GM21515 (cell line): ENCODE data around the gene TOR1AIP2.
"Not testable (repeated sequence)": the region's sequence is repeated elsewhere in the genome, so short reads cannot be mapped to it uniquely, and the experiment has no call there.

Experiments
- ATAC-seq: cut with Tn5 transposase; IDR thresholded peaks from one replicate; pipeline ENCODE4 v1.9.1; 2021; ENCODE audit not compliant: unreplicated experiment

The TOR1AIP2 gene

GRCh38 chr1:179808503-179808902, 69.1 kb downstream of the TOR1AIP2 start:
- no peak for ATAC-seq

DNA sequence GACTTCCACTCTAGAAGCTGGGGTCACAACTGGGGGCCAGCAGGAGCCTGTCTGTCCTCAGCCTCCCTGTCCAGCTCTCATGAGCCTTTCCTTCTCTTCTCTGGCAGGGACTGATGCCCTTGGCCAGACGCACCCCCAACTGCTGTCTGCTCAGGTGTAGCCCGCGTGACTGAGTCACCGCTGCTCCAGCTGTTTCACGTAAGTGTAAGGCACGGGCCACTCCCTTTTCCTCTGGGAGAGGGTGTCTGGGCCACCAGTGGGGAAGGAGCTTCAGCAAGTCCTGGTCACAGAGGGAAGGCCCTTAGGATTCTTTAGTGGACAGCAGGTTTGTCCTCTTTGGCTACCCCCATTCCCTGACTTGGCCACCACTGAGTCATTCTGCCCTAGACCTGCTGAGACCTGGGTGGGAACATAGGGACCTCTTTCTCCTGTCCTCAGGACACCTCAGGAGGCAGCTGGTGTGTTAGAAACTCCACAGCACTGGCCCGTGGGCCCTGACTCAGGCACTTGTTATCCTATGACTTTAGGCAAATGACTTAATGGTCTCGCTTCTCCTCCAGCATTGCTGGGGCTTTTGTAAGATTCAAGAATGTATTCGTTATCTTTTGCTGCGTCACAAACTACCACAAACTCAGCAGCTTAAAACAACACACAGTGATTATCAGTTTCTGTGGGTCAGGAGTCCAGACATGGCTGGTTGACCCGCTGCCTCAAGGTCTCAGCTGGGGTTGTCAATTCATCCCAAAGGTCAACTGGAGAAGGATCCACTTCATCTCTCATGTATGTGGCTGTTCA, 69.7 kb downstream of the TOR1AIP2 start:
- no peak for ATAC-seq

- ATAC-seq = no peak
Measured at GRCh38 chr1:179807291-179807690, 70.3 kb downstream of the TOR1AIP2 start.

- no peak for ATAC-seq
Measured at GRCh38 chr1:179806333-179806732, 71.3 kb downstream of the TOR1AIP2 start.

GRCh38 chr1:179805291-179806195, 72.1 kb downstream of the TOR1AIP2 start:
- ATAC-seq = no peak

- ATAC-seq = not testable (repeated sequence)
Measured at GRCh38 chr1:179804417-179804816, 73.2 kb downstream of the TOR1AIP2 start.

DNA sequence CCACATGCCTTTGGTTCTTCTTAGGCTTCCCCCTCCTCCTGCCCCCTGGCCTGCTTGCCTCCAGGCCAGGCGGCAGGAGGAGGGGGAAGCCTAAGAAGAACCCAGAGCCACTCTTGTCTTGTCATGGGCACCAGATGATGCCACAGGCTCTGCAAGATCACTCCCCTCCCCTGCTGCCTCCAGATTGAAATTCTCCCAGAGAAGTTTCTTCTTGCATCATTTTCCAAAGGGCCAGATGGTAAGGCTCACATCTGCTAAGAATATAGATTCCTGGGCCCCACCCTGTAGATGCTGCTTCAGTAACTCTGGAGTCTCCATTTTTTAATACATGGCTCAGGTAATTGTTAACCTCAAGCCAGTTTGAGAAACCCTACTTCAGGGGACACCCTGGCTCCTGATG, 73.7 kb downstream of the TOR1AIP2 start:
- no peak for ATAC-seq

- ATAC-seq = no peak
Measured at GRCh38 chr1:179803104-179803503, 74.5 kb downstream of the TOR1AIP2 start.

- ATAC-seq = no peak
Measured at GRCh38 chr1:179800481-179800880, 77.1 kb downstream of the TOR1AIP2 start.

DNA sequence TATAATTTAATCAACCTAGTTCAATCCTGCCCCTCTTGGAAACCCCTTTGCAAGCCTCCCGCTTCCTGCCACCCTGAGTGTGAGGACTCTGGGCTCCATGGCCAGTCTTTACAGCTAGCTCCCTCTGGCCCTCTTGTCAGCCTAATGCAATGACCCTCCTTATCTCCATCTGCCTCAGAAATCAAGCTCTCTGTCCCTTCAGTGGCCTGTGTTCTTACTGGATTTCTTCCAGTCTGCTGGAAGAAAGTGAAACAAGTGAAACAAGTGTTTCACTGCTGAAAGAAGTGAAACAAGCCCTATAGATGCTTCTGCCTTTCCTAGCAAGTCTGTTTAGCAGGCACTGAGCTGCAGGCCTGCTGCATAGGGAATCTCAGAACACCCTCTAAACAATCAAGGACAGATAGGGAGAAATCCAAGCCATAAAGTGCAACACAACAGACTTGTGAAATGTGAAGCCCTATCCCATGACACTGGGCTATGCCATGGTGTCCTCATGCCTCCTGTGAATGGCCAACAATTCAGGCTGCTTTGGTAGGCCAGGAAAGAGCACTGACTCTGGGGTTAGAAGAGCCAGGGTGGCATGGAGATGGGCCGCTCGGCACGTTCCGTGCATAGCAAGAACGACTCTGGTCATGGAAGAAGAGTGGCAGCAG, 78.6 kb downstream of the TOR1AIP2 start:
- ATAC-seq = no peak

DNA sequence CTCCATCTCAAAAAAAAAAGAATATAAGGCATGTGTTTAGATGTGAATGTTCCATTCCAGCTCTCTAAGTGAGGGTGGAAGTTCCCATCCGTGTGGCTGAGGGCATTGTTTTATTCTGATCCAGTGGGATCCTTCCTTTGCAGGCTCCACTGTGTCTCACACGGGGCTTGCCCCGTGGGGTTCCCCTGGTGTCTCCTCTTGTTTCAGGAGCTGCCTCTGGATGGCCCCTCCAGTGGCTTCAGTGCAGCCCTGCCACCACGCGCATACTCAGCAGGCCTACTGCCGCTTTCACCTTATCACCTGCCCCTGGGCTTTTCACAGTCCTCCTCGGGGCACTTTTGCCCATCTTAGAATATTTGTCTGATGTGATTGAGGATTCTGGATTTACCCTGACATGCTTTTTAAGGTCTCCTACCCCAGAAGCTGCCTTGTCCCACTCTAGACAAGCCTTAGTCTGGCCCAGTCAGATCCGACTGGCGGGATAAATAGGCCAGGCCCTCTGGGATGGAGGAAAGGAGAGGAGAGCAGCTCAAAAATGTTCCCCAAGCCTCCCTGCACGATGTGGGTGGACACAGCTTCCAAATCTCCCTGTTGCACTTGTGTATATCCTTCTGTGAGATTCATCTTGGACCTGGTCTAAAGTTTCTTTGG, 79.3 kb downstream of the TOR1AIP2 start:
- no peak for ATAC-seq

- no peak for ATAC-seq
Measured at GRCh38 chr1:179794669-179795068, 82.9 kb downstream of the TOR1AIP2 start.

DNA sequence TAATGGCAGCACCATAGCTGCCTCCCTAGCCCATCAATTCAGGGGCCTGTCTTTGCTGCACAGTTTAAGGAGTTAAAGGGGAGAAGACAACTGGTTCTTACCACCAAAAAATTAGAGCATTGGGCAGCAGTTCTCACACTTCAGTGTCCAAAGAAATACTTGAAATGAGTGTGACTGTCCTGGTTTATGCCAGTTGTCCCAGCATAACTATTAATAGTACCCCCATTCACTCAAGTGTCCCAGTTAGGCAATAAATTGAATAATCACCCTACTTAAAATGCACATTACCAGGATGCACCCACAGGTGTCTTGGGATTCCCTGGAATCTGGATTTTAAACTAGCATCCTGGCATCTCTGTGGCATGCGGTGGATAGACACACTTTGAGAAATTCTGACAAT, 83.5 kb downstream of the TOR1AIP2 start:
- no peak for ATAC-seq

- ATAC-seq = no peak
Measured at GRCh38 chr1:179793281-179793680, 84.3 kb downstream of the TOR1AIP2 start.
